ENCODE results near the gene PTGES3. TPM values are rescaled to one million over a fixed set of nuclear protein-coding genes. Genes with fewer than 3 reads are reported as not detected.

The PTGES3 gene
- total RNA-seq, 1 donor from 2014 or later = 180 TPM

DNA sequence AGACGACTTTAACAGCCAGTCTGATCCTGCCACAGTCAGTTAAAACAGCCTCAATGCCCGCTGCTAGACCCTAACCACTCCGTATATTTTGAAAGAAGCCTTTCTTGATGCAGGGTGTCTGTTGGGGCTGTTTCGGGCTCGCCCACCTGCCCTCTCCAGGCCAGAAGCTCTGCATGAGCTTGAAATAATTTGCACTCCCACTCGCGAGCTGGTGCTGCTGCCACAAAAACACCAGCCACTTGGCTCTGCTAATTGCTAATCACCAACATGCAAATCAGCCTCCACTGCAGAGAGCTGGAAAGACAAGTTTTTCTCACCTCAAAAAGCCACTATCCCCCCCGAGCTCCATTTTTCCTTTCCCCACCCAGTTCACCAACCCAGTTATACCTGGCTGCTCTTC is 73.5 kb downstream of the PTGES3 start:
- Mint-ChIP-seq H3K36me3 (ENCODE audit: unreplicated experiment) (peaks cover 11% of the 10 kb centered on the region), H3K27me3 (ENCODE audit: unreplicated experiment) (peaks cover 2% of the 10 kb centered on the region), H3K9me3 (ENCODE audit: unreplicated experiment) (peaks cover 10% of the 10 kb centered on the region)

More for the DNA sequence above, 73.5 kb downstream of the PTGES3 start:
- TF ChIP-seq, protein P1, sequence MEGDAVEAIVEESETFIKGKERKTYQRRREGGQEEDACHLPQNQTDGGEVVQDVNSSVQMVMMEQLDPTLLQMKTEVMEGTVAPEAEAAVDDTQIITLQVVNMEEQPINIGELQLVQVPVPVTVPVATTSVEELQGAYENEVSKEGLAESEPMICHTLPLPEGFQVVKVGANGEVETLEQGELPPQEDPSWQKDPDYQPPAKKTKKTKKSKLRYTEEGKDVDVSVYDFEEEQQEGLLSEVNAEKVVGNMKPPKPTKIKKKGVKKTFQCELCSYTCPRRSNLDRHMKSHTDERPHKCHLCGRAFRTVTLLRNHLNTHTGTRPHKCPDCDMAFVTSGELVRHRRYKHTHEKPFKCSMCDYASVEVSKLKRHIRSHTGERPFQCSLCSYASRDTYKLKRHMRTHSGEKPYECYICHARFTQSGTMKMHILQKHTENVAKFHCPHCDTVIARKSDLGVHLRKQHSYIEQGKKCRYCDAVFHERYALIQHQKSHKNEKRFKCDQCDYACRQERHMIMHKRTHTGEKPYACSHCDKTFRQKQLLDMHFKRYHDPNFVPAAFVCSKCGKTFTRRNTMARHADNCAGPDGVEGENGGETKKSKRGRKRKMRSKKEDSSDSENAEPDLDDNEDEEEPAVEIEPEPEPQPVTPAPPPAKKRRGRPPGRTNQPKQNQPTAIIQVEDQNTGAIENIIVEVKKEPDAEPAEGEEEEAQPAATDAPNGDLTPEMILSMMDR (IDR thresholded peaks at IDR 0.05; ENCODE audit: partially characterized antibody, unreplicated experiment) = no peak
- no peak for DNase-seq
- H3K27ac Mint-ChIP-seq (ENCODE audit: unreplicated experiment) = no peak overlapping the region
- H3K4me3 Mint-ChIP-seq (ENCODE audit: unreplicated experiment) = no peak overlapping the region
- H3K4me1 Mint-ChIP-seq (ENCODE audit: low read depth, unreplicated experiment) = peaks cover 6% of the 10 kb centered on the region

Other genes starting within 250 kb of the PTGES3 start
- 17.9 TPM for gene TIMELESS, start 238.9 kb downstream of the PTGES3 start, total RNA-seq (ENCODE audit: unreplicated experiment)
- not detected for gene MIP, start 233.6 kb downstream of the PTGES3 start, total RNA-seq (ENCODE audit: unreplicated experiment)
- 3.6 TPM for gene SPRYD4, start 219.7 kb downstream of the PTGES3 start, total RNA-seq (ENCODE audit: unreplicated experiment)
- 0.91 TPM for gene GLS2, start 200.1 kb downstream of the PTGES3 start, total RNA-seq (ENCODE audit: unreplicated experiment)
- 10.2 TPM for gene RBMS2, start 166.5 kb downstream of the PTGES3 start, total RNA-seq (ENCODE audit: unreplicated experiment)
- gene BAZ2A, start 58.0 kb downstream of the PTGES3 start, total RNA-seq (ENCODE audit: unreplicated experiment) = 196 TPM
- 735 TPM for gene ATP5F1B, start 42.3 kb downstream of the PTGES3 start, total RNA-seq (ENCODE audit: unreplicated experiment)
- gene NACA, start 37.0 kb upstream of the PTGES3 start, total RNA-seq (ENCODE audit: unreplicated experiment) = 589 TPM
- 11.3 TPM for gene PRIM1, start 64.0 kb upstream of the PTGES3 start, total RNA-seq (ENCODE audit: unreplicated experiment)
- gene HSD17B6, start 75.0 kb upstream of the PTGES3 start, total RNA-seq (ENCODE audit: unreplicated experiment) = 1.5 TPM
- 0.39 TPM for gene SDR9C7, start 246.1 kb upstream of the PTGES3 start, total RNA-seq (ENCODE audit: unreplicated experiment)